Hematopoietic multipotent progenitor cell treated with erythropoietin and hydrocortisone succinate and interleukin-3 and kit ligand, for 8 days (in vitro differentiated cells): ENCODE results near the gene C2CD5.
A peak's percentile ranks its signal among the peaks of the same experiment; 100 is the strongest.
"Not testable (repeated sequence)": the region's sequence is repeated elsewhere in the genome, so short reads cannot be mapped to it uniquely, and the experiment has no call there.

Experiments
- DNase-seq: peaks from one replicate; pipeline ENCODE4 v3.0.0-alpha.2; 2015

The C2CD5 gene, protein sequence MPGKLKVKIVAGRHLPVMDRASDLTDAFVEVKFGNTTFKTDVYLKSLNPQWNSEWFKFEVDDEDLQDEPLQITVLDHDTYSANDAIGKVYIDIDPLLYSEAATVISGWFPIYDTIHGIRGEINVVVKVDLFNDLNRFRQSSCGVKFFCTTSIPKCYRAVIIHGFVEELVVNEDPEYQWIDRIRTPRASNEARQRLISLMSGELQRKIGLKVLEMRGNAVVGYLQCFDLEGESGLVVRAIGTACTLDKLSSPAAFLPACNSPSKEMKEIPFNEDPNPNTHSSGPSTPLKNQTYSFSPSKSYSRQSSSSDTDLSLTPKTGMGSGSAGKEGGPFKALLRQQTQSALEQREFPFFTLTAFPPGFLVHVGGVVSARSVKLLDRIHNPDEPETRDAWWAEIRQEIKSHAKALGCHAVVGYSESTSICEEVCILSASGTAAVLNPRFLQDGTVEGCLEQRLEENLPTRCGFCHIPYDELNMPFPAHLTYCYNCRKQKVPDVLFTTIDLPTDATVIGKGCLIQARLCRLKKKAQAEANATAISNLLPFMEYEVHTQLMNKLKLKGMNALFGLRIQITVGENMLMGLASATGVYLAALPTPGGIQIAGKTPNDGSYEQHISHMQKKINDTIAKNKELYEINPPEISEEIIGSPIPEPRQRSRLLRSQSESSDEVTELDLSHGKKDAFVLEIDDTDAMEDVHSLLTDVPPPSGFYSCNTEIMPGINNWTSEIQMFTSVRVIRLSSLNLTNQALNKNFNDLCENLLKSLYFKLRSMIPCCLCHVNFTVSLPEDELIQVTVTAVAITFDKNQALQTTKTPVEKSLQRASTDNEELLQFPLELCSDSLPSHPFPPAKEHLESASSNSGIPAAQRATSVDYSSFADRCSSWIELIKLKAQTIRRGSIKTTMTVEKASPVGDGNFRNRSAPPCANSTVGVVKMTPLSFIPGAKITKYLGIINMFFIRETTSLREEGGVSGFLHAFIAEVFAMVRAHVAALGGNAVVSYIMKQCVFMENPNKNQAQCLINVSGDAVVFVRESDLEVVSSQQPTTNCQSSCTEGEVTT

DNA sequence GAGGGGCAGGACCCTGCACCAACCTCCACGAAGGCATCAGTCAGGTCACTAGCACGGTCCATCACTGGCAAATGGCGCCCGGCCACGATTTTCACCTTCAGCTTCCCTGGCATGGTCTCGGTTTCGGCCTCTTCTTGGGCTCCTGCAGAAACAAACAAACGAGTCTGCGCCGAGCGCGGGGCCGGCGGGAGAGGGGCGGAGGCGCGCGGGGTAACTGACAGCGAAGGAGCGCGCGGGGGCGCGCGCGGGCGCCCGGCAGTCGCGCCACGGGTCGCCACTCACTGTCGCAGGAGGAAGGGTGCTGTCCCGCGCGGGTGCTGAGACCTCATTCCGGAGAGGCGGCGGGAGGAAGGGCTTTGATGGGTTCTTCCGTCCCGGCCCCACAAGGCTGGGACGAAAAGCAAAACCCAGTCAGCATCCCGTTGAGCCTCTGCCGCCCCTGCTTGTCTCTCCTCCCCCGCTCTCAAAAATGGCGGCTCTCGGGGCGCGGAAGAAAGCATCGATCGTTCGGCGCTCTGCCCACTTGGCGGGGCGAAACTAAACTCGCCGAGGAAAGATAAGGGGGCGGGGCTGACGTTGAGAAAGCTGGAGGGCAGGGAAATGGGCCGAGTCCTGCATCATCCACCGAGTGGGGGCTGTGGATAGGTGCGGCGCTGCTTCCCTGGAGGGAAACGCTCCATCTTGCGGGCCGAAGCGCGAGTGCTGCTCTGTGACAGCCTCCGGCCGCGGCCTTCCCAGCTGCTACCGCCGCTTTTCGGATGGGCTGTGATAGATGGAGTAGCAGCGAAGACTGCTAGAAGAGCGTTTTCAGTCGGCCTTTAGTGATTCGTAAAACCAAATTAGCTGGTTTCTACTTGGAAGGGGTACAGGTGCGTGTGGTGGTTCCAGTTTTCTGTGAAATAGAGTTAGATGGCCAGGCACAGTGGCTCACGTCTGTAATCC lies at the start of gene C2CD5:
TSS of gene C2CD5 (minus strand) at position 505 of the 942 bp plus-strand sequence. CDS start at position 113, 392 bp downstream.
- DNase-seq, result peak; percentile 97

DNA sequence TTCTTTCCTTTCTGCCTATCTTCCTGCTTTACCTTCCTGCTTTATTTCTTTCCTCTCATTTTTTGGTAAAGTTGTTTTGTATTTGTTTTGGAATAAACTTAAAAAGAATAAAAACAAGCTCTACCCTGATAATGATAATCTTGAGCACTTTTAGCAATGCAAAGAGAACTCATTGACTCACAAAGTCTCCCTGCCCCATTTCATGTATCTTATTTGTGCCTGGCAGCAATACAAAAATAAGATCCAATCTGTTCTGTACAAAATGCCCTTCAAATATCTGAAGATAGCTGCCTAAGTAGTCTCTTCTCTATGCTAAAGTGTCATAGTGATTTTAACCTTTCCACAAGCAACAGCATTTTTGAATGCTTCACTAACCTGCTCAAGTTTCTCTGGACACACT lies 49.5 kb upstream of the C2CD5 start:
- DNase-seq, result no peak

DNA sequence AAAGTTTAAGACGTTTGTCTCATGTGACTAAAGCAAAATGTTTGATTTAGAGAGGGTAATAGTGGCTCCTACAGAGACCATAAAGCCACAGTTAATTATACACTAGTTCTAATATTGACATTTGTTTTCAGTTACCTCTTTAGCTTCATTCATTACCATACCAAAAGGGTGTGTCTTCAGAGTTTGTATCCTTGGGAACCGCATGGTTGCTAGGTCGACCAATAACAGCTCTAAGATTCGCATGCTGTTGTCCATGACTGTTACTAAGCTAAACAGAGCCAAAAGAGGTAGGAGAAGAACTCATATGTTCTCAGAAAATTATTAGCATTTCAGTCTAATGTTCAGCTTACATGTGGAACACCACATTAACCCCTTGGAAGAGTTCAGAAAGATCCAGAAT lies 44.5 kb upstream of the C2CD5 start:
- DNase-seq, result no peak

DNA sequence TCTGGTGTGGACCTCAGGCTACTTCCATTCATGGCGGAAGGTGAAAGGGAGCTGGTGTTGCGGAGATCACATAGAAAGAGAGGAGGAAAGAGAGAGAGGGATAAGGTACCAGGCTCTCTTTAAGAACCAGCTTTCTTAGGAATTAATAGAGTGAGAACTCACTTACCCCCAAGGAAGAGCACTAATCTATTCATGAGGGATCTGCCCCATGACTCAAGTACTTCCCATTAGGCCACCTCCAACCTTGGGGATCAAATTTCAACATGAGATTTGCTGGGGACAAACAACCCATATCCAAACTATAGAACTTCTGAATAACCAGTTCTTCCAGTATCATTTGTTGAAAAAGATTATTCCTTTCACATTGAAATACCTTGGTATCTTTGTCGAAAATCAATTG lies 34.0 kb upstream of the C2CD5 start:
- no peak for DNase-seq

DNA sequence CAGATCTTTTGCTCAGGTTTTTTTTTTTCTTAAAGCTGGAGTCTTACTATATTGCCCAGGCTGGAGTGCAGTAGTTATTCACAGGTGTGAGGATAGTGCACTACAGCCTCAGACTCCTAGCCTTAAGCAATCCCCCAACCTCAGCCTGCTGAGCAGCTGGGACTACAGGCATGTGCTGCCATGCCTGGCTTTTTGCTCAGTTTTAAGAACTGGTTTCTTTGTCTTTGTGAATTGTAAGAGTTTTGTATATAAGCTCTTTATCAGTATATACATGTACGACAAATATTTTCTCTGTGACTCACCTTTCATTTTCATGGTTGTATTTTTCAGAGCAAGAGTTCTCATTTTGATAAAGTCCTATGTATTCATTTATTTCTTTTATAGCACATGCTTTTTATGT lies 33.3 kb upstream of the C2CD5 start:
- DNase-seq, result no peak

DNA sequence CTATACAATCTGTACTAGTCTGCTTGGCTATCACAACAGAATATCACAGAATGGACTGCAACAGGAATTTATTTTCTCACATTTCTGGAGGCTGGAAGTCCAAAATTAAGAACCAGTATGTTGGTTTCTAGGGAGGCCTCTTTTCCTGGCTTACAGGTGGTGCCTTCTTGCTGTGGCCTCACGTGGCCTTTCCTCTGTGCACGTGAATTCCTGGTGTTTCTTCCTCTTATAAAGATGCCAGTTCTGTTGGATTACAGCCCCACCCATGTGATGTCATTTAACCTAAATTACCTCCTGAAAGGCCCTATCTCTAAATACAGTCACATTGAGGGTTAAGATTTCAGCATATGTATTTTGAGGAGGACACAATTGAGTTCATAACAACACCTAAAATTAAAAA lies 32.1 kb upstream of the C2CD5 start:
- peak; percentile 7 for DNase-seq

DNA sequence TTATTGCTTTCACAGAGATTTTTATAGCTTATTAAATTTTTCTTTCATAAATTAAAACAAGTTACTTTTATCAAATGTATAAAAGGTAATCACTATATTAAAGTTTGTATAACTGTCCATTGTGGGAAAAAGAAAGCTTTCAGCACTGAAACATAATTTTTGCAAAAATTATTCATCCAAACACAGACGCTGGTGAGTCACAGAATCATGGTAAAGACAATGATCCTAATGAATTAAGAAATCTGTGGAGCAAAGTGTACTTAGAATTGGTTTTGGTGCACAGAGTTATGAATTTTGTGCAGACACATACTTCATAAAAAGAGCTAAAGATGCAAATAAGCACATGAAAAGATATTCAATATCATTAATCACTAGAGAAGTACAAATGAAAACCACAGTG lies 31.7 kb upstream of the C2CD5 start:
- no peak for DNase-seq

DNA sequence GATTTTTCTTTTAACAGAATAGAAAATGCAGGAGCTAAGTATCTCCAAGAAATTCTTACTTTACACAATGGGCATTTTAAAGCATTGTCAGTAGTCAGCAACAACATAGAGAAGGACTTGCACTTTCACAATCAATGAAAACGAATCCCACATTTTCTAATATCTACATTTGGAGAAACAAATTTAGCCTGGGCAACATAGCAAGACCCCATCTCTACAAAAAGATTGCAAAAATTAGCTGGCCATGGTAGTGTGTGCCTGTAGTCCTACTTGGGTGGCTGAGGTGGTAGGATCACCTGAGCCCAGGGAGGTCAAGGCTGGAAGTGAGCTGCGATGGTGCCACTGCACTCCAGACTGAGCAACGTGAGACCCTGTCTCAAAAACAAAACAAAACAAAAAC lies 30.6 kb upstream of the C2CD5 start:
- no peak for DNase-seq

DNA sequence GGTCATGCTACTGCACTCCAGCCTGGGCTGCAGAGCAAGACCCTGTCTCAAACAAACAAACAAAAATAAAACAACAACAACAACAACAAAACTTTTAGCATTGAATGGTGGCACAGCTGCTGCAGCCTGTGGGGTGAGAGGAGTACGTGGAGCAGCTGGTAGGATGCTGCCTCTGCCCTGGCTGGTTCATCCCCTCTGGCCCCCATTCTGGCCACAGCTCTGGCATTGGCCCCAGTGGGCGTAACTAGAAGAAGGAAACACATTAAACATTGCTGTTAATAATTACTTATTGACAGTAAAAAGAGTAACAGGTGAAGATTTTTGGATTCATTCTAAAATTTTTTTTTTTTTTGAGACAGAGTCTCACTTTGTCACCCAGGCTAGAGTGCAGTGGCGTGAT lies 28.8 kb upstream of the C2CD5 start:
- DNase-seq, result no peak

DNA sequence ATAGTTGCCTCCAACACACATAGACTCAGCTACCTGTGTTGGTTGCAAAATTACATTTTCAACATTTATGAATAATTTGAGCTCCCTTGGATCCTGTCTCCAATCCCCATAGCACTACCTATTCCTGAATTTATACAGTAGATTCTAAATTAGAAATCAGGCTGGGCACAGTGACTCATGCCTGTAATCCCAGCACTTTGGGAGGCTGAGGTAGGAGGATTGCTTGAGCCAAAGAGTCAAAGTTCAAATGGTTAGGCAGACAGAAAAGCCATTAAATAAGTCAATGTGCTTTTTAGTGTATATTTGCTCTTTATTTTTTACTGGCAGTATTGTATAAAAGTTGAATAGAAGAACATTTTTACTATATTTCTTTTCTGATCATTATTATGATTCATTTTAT lies 24.9 kb upstream of the C2CD5 start:
- no peak for DNase-seq

DNA sequence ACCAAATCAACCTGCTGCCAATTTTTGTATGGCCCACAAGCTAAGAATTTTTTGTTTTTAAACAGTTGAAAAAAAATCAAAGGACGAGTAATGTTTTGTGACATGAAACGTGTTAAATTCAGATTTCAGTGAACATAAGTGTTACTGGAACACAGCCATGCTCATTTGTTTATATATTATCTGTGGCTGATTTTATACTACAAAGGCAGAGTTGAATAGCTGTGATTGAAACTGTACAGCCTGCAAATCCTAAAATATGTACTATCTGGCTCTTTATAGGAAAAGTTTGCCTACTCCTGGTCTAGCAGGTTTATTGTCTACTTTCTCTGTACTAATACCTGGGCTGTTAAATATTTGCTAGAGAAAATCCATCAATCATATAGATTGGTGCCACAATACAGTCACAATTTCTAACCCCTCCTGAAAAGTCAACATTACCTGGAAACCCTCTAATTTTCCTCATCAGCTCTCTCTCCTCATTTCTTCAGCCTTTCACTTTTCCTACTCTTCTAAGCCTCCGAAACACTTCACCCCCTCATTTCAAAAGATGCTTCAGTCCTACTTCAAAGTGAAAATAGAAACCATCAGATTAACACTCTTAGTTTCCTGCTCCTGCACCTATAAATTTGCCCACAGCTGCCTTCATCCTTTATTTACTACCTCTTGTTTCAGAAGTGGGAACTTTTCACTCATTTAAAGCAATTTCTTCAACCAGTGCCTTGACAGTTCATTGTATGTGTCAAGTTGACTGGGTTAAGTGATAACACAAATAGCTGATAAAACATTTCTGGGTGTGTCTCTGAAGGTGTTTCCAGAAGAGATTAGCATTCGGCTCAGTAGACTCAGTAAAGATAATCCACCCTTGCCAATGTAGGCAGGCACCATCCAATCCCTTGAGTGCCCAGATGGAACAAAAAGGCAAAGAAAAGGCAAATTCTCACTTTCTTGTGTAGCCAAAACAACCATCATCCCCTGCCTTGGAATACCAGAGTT lies 18.0 kb upstream of the C2CD5 start:
- peak; percentile 45 for DNase-seq

DNA sequence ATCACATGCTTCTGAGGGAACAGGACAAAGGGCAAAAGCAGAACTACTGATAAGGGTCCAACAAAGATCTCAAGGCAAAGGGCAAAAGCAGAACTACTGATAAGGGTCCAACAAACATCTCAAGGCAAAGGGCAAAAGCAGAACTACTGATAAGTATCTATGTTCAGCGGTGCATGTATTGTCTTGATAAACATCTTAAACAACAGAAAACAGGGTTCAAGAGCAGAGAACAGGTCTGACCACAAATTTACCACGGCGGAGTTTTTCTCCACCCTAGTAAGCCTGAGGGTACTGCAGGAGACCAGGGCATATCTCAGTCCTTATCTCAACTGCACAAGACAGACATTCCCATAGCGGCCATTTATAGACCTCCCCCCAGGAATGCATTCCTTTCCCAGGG lies 10.4 kb upstream of the C2CD5 start:
- not testable (repeated sequence) for DNase-seq

DNA sequence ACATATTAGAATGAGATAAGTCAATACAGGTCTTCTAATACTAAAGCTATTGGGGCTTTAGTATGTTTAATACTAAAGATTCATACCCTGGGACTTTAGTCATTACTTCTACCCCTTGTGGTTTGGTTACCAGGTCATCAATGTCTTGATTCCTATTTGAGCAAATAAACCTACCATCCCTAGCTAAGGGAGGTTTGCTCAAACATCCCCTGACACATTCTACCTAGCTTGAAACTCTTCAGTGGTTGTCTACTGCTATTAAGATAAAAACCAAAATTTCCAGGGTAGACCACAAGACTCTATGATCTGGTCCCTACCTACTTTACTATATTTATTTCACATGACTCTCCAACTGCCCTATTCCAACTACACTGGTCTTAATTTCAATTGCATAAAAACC lies 7.3 kb upstream of the C2CD5 start:
- no peak for DNase-seq

DNA sequence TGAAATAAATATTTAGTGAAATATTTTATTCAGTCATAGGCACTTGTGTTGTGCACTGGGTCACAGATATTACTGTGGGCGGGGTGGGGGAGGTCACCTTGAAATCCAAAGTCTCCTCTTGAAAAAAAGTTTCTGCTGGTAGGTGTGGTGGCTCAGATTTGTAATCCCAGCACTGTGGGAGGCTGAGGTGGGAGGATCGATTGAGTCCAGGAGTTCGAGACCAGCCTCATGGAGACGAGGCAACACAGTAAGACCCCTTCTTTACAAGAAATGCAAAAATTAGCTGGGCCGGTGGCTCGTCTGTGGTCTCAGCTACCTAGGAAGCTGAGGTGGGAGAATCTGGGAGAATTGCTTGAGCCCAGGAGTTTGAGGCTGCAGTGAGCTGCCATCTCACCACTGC lies 913 bp upstream of the C2CD5 start:
- DNase-seq, result no peak

DNA sequence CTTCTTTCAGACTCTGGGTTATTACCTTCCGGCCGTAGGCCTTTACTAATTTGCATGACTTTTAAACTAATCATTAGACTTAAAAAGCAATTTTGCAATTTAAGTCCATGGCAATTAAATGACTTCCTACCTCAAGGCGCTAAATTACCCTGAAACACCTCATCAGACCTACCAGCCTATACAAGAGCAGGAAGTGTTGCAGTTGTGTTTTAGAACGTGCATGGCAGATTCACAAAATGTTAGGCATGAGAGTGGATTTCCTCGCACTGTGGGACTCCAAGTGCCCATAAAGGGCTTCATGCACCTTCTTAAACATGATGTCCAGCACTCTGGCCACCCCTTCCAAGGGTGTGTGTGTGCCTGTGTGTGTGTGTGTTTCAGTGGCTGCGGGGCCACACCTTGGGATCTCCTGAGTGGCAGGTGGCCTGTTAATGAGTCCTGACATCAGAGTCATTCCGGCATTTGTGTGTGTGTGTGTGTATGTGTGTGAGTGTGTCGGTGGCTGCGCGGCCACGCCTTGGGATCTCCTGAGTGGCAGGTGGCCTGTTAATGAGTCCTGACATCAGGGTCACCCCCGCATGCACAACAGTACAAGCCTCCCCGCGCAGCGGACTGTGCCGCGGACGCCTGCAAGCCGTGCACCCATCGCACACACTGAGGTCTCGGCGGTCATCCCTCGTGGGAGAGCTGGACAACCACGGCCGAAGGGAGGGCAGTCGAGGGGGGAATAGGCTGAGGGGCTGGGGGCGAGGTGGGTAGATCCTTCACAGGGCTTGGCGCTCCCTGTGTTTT lies 900 bp downstream of the C2CD5 start:
- peak; percentile 67 for DNase-seq

DNA sequence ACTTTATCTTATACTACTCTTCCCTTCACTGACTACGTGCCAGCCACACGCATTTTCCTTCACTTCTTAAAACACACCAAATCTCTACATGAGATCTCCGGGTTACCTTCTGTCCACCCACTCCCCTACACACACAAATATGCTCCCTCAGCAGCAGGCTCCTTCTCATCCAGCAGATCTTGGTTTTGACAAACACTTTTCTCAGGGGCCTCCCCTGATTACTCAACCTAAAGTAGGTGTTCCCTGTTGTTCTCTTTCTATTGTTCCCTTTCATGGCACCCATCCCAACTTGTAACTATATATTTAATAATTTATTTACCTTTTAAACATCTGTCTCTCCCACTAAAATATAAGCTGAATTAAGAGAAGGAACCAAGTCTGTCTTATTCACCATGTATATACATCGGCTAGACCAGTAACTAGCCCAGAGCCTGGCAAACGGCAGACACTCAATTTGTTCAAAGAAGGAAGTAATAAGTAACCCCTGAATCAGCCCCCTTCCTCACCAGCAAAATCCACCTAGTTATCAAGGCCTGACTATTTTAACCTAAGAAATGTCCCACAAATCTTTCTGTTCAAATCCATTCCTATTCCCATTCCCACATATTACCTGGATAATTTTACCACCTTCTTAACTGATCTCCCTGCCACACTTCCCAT lies 2.7 kb downstream of the C2CD5 start:
- peak; percentile 3 for DNase-seq

DNA sequence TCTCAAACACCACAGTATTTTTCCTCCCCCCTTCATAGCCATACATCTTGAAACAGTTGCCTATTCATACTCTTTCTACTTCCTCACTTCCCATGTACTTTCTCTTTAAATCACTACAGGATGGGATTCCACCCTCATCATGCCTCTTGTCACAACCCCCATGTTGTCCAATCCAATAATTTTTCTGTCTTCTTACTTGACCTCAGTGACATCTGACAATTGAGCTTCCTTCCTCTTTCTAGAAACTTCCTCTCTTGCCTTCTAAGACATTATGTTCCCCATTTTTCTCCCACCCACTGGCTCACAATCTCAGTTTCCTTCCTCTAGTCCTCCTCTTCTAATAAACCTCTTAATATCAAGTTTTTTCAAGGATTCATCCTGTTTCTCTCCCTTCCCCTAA lies 5.3 kb downstream of the C2CD5 start:
- peak; percentile 19 for DNase-seq

DNA sequence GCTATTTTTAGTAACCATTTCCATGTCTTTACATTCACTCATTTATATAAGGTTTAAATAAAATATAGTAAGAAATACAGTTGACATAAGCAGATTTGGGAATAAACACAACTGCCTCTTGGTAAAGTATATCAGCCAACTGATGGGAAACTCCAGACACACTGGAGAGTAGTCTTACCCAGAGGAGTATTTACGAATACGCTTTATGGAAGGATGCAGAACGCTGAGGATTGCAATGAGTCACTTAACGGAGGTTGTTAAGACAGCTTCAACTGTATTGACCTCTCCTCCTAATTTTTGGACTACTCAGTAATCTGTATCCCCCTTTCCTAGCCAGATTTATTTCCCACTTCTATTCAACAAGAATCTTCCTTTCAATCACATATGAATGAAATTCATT lies 6.0 kb downstream of the C2CD5 start:
- no peak for DNase-seq

DNA sequence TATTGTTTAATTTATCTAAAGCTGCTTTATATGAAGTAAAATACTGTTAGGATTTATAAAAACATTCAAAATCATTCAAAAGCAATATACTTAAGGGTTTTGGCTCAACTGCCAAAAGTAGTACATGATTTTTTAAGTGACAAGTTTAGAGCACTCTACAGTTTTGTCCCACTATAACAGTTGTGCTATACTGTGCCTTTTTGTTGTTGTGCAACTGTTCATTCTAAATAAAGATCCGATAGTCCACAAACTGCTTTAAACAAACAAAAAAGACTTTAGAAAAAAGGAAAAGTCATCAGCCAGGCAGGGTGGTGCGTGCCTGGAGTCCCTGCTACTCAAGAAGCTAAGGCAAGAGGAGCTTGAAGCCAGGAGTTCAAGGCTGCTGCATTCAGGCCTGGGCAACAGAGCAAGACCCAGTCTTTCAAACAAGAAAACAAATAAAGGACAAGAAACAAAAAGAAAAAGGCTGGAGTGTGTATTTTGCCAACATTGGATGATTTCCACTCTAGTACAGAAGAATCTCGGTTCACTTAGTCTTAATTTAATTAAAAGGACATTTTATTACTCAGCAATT lies 7.3 kb downstream of the C2CD5 start:
- no peak for DNase-seq
